NCI-H1694 (cell line): ENCODE results near the gene PLCB4.

Source experiments
- DNase-seq: peaks from one replicate; lab custom pipeline; 2025; lab: John Stamatoyannopoulos, UW

Gene PLCB4

DNA sequence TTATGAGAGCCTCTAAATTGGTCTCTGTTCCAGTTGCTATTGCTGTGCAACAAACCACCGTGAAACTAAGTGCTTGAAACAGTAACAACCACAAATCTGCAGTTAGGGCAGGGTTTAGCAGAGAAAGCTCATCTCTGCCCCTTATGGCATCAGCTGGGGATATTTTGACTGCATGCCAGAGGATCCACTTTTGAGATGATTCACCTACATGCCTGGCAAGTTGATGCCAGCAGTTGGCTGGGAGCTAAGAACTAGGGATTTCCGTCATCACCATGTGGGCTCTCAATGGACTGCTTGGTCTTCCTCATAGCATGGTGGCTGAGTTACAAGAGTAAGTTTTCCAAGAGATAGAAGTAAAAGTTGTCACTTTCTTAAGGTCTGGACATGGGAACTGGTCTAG is 35.1 kb downstream of the PLCB4 start:
- peak; percentile 12 for DNase-seq

DNA sequence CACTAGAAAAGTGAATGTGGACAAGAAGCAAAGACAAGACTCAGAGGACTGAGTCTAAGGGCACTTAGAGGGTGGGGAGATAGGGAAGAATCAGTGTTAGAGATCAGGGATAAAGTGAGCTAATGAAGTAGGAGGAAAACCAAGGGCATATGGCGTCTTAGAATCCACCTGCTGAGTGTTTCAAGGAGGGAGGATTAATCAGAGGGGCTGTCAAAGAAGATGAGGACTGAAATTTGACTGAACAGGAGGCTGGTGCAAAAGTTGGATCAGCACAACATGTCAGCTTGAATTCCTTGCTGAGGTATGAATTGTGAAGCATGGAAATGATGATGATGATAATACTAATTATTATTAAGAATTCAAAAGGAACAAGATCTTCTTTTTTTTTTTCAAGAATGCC is 39.4 kb downstream of the PLCB4 start:
- DNase-seq, result no peak

- no peak for DNase-seq
Observed at GRCh38 chr20:9109566-9109965, 40.7 kb downstream of the PLCB4 start.

DNA sequence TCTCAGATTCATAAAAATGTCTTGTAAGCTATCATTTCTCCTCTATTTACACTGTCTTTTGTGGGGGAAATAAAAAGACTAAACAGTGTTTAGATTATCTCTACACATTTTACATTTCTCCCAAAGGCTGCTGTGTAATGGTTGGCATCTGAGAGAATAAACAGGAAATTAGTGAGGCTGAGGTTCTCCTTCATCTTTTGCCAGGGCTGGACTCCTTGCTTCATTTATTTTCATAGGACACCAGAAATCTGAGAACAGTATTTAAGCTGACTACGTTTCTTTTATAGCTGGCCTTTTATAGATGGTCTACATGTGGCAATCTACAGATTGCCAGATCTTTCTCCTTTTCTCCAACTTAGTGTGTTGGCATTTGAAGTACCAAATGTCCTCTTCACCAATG is 41.5 kb downstream of the PLCB4 start:
- no peak for DNase-seq

GRCh38 chr20:9110916-9111432 is 42.1 kb downstream of the PLCB4 start:
- no peak for DNase-seq

- DNase-seq, result no peak
Observed at GRCh38 chr20:9112541-9113515, 43.9 kb downstream of the PLCB4 start.

GRCh38 chr20:9114709-9115108 is 45.8 kb downstream of the PLCB4 start:
- no peak for DNase-seq

DNA sequence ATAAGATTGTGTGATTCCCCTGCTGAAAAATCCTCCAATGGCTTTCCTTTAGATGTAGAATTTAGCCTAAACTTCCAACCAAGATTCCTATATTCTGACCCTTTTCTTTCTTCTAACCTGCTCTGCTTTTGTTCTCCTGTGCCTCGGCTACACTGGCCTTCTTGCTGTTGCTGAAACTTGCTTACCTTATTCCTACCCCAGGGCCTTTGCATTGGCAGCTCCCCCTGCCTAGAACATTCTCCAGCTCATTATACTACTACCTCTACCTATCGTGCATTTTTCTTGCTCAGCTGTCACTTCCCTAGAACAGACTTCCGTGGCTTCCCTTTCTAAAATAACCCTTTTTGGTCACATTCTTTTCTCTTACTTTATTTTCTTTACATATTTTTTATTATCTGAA is 48.7 kb downstream of the PLCB4 start:
- no peak for DNase-seq

- peak; percentile 76 for DNase-seq
Observed at GRCh38 chr20:9119776-9120175, 50.9 kb downstream of the PLCB4 start.

DNA sequence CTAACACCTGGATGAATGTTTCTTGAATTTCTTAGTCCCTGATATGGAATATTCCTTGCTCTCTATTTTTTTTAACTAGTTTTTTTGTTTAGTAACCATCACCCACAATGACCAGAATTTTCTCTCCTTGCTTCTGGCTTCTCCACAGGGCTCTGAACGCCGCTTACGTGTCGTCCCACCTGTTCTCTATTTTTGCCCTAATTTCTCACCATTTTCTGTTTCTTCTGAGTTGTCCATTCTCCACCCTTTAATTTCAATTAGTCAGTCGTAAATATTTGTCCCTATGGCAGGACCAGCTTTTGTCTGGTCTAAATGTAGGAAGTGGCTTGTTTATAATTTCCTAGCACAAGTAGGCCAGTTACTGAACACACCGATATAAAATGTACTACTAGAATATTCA is 52.3 kb downstream of the PLCB4 start:
- no peak for DNase-seq

GRCh38 chr20:9122571-9122970 is 53.7 kb downstream of the PLCB4 start:
- DNase-seq, result no peak

DNA sequence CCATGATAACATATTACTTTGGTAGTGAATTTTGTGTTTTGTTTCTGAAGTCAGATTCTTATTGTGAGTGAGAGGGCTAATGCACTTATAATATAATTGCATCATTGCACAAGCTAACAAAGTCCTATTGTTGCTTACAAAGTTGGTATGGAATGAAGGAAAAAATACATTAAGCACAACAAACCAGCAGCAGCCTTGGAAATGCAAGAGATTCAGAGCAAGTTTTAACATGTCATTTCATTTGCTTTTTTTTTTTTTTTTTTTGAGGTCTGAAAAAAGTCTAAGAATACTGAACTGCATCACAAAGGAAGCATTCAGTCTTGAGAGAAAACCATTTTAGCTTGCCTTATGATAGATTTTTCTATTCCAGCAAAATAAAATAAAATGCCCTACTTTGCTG is 57.6 kb downstream of the PLCB4 start:
- no peak for DNase-seq

DNA sequence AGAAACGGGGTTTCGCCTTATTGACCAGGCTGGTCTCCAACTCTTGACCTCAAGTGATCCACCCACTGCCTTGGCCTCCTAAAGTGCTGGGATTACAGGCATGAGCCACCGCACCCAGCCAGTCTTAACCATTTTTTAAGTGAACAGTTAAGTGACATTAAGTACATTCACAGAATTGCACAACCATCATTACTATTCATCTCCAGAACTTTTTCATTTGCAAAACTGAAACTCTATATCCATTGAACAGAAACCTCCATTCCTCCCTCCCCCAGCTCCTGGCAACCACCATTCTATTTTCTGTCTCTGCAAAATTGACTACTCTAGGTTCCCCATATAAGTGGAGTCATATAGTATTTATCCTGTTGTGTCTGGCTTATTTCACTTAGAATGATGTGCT is 59.7 kb downstream of the PLCB4 start:
- DNase-seq, result no peak

GRCh38 chr20:9129756-9130155 is 60.9 kb downstream of the PLCB4 start:
- DNase-seq, result no peak

DNA sequence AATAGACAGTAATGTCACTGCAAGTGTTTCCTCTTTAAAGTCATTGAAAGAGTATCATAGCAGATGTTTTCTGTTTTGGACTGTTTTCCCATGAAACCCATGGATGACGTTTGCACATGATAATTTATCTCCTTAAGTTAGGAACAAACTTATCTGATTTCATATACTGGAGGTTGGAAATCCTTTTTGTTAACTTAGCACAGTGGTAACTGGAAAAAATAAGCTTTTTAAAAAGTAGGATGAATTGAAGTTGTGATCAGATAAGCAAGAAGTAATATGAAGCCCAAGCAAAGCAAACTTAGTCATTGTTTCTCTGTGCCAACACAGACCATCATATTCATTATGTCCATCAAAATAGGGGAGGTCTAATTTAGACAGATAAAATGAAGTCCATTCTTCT is 61.6 kb downstream of the PLCB4 start:
- no peak for DNase-seq

GRCh38 chr20:9131841-9132240 is 63.0 kb downstream of the PLCB4 start:
- DNase-seq, result no peak

DNA sequence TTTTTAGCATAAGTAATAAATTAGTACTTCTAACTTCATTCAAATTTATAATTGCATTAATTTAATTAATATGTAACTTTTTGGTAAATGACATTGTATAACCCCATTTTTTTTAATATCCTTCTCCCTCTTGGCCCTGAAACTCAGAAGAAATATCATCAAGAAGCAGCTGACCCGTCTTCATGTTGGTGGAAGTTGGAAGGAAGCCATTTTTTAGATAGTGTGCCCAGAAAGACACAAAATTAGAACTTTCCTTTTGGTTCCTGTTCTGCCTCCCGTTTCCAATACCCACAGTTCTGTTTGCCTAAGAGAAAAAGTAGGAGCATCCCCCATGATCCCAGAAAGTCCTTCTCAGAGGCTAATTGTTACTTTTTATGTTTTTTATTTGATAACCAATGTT is 65.5 kb downstream of the PLCB4 start:
- DNase-seq, result no peak

GRCh38 chr20:9136114-9136513 is 67.2 kb downstream of the PLCB4 start:
- DNase-seq, result no peak

DNA sequence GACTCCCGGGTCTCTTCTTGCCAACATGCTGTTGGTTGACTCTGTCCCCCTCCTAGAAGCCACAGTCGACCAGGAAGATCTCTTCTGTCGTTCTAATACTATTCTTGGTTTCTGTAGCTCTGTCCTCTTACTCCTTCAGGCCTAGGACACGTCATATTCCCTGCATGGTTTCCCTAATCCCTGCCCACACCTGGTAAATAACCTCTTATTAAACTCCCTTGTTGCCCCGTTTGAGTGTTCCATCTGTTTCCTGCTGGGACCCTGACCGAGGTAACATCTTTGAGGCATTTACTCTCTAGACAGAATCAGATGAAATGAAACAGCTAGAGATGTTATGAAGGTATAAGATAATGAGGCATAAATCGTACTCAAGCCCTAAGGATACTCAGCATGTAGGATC is 68.1 kb downstream of the PLCB4 start:
- DNase-seq, result no peak

DNA sequence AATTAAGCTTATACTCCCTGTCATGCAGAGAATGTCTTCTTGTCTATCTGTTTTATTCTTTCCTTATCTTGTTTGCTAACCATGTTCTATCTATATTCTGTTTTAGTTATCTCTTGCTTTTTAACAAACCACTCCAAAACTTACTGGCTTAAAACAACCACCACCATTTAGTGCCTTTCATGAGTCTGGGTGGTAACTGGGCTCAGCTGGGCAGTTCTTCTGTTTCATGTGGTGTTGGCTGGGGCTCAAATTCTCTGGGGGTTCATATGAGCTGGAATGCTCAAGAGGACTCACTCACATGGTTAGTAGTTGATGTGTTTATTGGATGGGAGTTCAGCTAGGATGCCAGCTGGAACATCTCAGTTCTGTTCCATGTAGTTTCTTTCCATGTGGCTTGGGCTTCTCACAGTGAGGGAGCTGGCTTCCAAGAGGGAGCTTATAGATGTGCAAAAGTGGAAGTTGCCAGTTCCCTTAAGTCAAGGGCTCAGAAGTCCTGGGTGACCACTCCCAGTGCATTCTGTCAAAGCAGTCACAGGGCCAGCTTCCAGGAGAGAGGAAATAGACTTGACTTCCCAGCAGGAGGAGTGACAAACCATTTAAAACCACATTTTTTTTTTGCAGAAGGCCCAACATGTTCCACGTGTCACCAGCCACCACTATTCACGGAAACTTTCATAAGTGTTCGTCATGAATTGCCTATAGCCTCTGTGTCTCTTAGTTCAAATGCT is 70.4 kb downstream of the PLCB4 start:
- no peak for DNase-seq

DNA sequence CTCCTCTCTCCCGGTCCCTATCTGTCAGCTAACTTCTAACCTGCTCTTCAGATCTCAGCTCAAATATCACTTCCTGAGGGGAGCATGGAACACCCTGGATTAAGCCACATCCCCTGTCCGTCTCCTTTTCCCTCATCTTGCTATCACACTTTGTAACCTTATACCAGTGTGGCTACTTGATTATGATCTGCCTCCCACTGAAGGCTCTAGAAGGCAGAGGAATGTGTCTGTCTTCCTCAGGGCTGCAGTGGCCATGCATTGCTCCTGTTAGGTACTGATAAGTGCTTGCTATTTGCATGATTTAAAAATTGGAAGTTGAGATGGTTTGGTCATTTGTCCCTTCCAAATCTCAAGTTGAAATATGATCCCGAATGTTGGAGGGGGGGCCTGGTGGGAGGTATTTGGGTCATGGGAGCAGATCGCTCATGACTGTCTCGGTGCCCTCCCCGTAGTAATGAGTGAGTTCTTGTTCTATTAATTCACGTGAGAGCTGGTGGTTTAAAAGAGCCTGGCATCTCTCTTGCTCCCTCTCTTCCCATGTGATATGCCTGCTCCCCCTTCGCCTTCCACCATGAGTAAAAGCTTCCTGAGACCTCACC is 71.4 kb downstream of the PLCB4 start:
- DNase-seq, result no peak

GRCh38 chr20:9141070-9141469 is 72.2 kb downstream of the PLCB4 start:
- DNase-seq, result no peak

GRCh38 chr20:9141921-9142320 is 73.0 kb downstream of the PLCB4 start:
- DNase-seq, result no peak
